ENCODE results near the gene YEATS2.

DNA sequence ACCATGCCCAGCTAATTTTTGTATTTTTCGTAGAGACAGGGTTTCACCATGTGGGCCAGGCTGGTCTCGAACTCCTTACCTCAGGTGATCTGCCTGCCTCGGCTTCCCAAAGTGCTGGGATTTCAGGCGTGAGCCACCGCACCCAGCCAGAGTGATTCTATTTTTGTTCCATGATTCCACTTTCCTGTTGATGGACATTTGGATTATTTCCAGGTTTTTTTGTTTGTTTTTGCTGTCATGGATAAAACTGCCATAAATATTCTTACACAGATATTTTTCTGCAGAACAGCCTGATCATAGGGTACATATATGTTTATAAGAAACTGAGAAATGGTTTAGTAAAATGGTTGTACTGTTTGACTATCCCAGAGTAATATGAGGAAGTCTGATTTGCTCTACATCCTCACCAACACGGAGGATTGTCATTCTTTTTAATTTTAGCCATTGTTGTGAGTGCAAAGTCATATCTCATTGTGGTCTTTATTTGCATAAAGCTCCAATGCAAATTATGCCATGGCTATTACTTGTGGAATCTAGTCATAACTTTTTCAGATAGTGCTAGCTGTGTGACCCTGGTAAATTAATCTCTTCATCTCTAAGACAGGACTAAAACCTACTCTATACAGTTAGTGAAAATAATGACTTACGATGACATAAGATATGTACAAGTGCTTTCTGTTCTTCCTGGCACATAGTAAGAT is 85.1 kb downstream of the YEATS2 start:
- TF ChIP-seq POLR2A (IDR thresholded peaks at IDR 0.05) (no peak), CTCF (IDR thresholded peaks at IDR 0.05) (no peak), EP300 (IDR thresholded peaks at IDR 0.05) (no peak)
